GDM1 (cell line): Measurements from ENCODE around the gene TLCD3B.

Source experiments
- DNase-seq: peaks from one replicate; lab custom pipeline; 2025; lab: John Stamatoyannopoulos, UW

Gene TLCD3B

GRCh38 chr16:29988346-29989075 is 42.6 kb downstream of the TLCD3B start:
- DNase-seq: no peak

GRCh38 chr16:29987371-29988085 is 43.5 kb downstream of the TLCD3B start:
- no peak for DNase-seq

- DNase-seq: no peak
These were observed 44.1 kb downstream of the TLCD3B start for GRCh38 chr16:29986931-29987330.

DNA sequence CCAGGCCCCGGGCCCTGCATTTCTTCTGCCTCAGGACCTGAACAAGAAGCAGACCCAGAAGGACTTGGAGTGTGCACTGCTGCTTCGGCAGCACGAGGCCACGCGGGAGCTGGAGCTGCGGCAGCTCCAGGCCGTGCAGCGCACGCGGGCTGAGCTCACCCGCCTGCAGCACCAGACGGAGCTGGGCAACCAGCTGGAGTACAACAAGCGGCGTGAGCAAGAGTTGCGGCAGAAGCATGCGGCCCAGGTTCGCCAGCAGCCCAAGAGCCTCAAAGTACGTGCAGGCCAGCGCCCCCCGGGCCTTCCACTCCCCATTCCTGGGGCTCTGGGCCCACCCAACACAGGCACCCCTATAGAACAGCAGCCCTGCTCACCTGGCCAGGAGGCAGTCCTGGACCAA is 44.8 kb downstream of the TLCD3B start:
- no peak for DNase-seq

GRCh38 chr16:29985271-29985811 is 45.7 kb downstream of the TLCD3B start:
- DNase-seq: no peak

GRCh38 chr16:29984764-29985147 is 46.3 kb downstream of the TLCD3B start:
- no peak for DNase-seq

DNA sequence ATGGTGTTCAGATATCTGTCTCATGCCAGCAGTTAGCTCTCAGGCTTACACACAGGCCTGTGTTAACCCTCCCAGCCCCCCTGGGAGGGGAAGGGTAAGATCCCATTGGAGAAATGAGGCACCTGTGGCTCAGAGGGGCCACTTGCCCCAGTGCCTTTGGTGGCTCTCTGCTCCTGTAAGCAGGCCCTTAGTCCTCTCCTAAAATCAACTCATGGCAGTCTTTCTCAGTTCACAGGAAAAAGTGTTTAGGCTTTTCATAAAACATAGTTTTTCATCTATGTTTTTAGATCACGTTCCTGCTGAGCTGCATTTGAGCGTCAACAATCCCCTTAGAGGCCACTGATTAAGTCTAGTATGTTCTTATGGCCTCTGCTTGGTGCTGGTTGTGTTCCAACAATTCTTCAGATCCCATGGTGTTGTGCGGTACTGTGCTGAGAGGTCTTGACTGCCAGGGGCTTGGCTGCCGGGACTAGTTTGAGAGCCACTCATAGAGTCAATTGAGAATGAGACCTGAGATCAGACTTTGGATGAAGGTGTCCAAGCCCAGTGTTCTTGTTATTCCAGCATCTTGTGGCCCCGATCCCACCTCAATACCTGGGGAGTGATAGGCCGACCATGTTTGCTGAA is 46.8 kb downstream of the TLCD3B start:
- DNase-seq: no peak

GRCh38 chr16:29983420-29984136 is 47.5 kb downstream of the TLCD3B start:
- DNase-seq: no peak

DNA sequence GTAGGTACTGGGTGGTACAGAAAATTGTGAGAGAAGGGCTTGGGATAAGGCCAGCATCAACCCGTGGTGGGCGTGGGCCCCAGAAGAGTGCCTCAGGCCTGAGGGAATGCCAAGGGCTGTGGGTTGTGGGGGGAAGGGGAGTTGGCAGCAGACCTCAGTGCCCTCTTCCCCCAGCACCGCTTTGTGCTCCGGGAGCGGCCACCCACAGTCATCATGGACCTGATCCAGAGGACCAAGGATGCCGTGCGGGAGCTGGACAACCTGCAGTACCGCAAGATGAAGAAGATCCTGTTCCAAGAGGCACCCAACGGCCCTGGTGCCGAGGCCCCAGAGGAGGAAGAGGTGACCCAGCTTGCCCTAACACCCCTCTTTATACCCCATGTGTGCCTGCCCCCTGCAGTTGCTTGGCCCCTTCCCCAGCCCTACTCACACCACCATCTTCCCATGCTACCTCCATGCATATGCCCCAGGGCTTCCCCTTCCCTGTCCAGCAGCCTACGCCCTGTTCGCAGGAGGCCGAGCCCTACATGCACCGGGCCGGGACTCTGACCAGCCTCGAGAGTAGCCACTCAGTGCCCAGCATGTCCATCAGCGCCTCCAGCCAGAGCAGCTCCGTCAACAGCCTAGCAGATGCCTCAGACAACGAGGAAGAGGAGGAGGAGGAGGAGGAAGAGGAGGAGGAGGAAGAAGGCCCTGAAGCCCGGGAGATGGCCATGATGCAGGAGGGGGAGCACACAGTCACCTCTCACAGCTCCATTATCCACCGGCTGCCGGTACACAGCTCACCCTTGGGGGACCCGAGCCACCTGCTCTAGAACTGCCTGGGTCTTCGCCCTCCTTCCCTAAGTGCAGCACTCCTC is 48.3 kb downstream of the TLCD3B start:
- no peak for DNase-seq

DNA sequence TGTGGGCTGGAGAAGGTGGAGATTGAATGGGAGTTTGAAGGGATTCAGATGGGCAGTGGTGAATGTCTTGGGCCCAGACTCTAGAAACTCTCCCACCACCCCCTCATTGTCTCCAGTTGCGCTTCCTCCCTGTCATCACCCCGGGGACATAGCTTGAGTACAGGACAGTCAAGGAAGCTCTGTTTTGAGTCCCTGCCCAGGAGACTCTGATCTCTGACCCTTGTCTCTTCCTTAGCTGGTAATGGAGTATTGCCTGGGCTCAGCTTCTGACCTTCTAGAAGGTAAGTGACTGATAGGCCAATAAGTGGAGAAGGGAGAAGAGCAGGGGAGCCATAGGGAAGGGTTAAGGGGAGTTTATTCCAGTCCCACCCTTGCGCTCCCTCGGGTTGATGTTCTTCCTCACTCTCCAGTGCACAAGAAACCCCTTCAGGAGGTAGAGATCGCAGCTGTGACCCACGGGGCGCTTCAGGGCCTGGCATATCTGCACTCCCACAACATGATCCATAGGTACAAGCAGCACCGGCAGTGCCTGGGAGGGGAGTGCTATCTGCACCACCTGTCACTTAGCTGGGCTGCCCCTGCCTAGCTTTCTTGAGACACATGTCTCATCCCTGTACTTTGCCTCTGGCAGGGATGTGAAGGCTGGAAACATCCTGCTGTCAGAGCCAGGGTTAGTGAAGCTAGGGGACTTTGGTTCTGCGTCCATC is 52.4 kb downstream of the TLCD3B start:
- DNase-seq: no peak

DNA sequence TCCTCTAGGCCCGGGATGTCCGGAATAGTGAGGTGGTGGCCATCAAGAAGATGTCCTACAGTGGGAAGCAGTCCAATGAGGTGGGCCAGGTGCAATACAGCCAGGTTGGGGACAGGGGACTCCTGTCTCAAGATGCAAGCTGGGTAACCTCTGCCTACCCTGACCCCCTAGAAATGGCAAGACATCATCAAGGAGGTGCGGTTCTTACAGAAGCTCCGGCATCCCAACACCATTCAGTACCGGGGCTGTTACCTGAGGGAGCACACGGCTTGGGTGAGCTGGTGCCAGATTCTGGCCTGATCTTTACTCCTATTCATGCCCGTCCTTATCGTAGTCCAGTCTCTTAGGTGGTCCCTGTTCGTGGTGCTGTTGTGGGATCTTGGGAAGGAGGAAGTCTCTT is 53.0 kb downstream of the TLCD3B start:
- DNase-seq: no peak

- DNase-seq: no peak
These were observed 53.8 kb downstream of the TLCD3B start for GRCh38 chr16:29977063-29977825.

DNA sequence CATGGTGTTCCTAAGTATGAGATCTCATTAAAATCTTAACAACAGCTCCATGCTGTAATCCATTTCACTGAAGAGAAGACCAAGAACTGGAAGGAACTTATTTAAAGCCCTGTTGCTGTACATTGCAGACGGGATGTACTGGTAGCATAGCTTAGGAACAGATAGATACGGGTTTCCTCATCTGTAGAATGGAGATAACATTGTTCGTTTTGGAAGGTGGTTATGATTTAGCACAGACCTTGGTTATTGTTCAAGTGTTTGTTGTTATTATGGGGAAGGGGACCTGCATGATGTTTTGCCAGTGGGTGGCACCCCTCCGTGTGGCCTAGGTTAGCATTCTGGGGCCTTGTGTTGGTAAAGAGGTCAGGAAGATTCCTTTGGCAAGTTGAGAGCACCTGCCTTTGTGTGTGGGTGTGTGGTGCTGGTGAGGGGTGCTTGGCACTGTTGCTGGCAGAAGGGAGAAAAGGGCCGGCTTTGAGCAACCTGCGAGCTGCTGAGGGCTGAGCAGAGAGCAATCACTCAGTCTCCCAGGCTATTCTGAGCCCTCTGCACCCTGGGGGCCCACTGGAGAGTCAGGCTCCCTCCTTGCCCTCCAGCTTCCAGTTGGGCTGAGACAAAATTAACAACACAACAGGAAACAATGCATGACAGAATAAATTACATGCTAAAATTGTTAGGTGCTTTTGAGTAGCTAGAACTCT is 55.1 kb downstream of the TLCD3B start:
- no peak for DNase-seq

- no peak for DNase-seq
These were observed 55.9 kb downstream of the TLCD3B start for GRCh38 chr16:29975134-29975538.
